Thyroid gland (tissue), 4 donors: ENCODE measurements around the gene RALGPS2.

Experiments
- POLR2A ChIP-seq, 2 donors: fragments of 450-650 bp; IDR thresholded peaks; one replicate each; pipeline ENCODE4 v1.6.1; 2017; ENCODE audit warnings: antibody characterized with exemption in 2 of 2, mild to moderate bottlenecking in 2 of 2, moderate library complexity in 1 of 2
- TF ChIP-seq, protein P1 (sequence below), 6 experiments: fragments of 200-600 bp in 3 of 6; fragments of 450-650 bp in 3 of 6; sonication (generic) in 3 of 6; IDR thresholded peaks; one replicate each; pipeline ENCODE4 v1.5.1; 2016 to 2019; ENCODE audit warnings: antibody characterized with exemption in 6 of 6, mild to moderate bottlenecking in 2 of 6, inconsistent platforms in 1 of 6, moderate library complexity in 1 of 6

DNA sequence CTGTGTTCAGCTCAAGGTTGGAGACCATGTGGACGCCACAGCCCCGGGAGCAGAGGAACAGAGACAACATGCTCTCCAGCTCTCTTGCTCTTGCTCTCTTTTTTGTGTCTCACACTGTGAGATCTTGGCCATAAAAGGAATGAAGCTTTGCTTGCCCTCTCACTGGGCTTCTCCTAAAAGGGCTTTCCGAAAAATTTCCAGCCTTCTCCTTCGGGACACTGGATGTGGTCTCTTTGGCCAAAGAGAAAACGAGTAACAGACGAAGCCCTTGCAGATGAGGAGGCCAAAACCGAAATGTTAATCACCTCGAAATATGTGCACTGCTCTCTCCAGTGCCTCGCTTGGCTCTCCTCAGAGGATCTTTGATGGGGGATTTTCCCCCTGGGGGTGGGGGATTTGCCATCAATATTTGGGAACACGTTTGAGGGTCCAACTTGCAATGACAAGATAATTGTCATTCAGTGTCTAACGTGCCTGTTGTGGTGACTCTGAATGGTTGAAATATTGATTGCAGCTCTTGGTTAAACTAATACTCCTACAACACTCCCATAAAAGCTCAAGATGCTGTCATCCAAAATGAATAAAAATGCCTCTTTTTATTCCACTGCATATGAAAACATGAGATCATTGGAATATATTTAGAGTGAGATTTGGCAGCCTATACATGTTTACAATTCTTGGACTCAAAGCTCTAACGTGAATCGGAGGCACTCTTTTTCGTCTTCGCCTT is 214.5 kb downstream of the RALGPS2 start:
- TF ChIP-seq, protein P1, sequence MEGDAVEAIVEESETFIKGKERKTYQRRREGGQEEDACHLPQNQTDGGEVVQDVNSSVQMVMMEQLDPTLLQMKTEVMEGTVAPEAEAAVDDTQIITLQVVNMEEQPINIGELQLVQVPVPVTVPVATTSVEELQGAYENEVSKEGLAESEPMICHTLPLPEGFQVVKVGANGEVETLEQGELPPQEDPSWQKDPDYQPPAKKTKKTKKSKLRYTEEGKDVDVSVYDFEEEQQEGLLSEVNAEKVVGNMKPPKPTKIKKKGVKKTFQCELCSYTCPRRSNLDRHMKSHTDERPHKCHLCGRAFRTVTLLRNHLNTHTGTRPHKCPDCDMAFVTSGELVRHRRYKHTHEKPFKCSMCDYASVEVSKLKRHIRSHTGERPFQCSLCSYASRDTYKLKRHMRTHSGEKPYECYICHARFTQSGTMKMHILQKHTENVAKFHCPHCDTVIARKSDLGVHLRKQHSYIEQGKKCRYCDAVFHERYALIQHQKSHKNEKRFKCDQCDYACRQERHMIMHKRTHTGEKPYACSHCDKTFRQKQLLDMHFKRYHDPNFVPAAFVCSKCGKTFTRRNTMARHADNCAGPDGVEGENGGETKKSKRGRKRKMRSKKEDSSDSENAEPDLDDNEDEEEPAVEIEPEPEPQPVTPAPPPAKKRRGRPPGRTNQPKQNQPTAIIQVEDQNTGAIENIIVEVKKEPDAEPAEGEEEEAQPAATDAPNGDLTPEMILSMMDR (IDR thresholded peaks at IDR 0.05): no peak
- no peak for TF ChIP-seq POLR2A (IDR thresholded peaks at IDR 0.05)
